GM18511 (cell line): ENCODE measurements around the gene SLC25A21.
"Not testable (repeated sequence)": the region's sequence is repeated elsewhere in the genome, so short reads cannot be mapped to it uniquely, and the experiment has no call there.

Experiments
- ATAC-seq: cut with Tn5 transposase; IDR thresholded peaks from one replicate; pipeline ENCODE4 v1.9.1; 2021; ENCODE audit warnings: mild to moderate bottlenecking, moderate library complexity; ENCODE audit not compliant: unreplicated experiment

SLC25A21 gene

GRCh38 chr14:36726128-36726527 lies 446.3 kb downstream of the SLC25A21 start:
- no peak for ATAC-seq

- ATAC-seq, result no peak
These were observed 448.2 kb downstream of the SLC25A21 start for GRCh38 chr14:36724162-36724561.

- ATAC-seq, result no peak
These were observed 448.9 kb downstream of the SLC25A21 start for GRCh38 chr14:36723530-36723929.

- ATAC-seq, result no peak
These were observed 450.5 kb downstream of the SLC25A21 start for GRCh38 chr14:36721877-36722276.

- ATAC-seq, result no peak
These were observed 451.7 kb downstream of the SLC25A21 start for GRCh38 chr14:36720657-36721056.

GRCh38 chr14:36719823-36720222 lies 452.6 kb downstream of the SLC25A21 start:
- no peak for ATAC-seq

- no peak for ATAC-seq
These were observed 454.2 kb downstream of the SLC25A21 start for GRCh38 chr14:36718216-36718615.

GRCh38 chr14:36717363-36717762 lies 455.0 kb downstream of the SLC25A21 start:
- ATAC-seq, result no peak

- no peak for ATAC-seq
These were observed 455.7 kb downstream of the SLC25A21 start for GRCh38 chr14:36716614-36717184.

- ATAC-seq, result no peak
These were observed 458.3 kb downstream of the SLC25A21 start for GRCh38 chr14:36713960-36714703.

- ATAC-seq, result no peak
These were observed 464.8 kb downstream of the SLC25A21 start for GRCh38 chr14:36707570-36707969.

GRCh38 chr14:36702474-36702873 lies 469.9 kb downstream of the SLC25A21 start:
- ATAC-seq, result no peak

- ATAC-seq, result no peak
These were observed 471.3 kb downstream of the SLC25A21 start for GRCh38 chr14:36701132-36701531.

GRCh38 chr14:36700651-36701050 lies 471.8 kb downstream of the SLC25A21 start:
- no peak for ATAC-seq

GRCh38 chr14:36699420-36699819 lies 473.0 kb downstream of the SLC25A21 start:
- ATAC-seq, result not testable (repeated sequence)

- no peak for ATAC-seq
These were observed 481.9 kb downstream of the SLC25A21 start for GRCh38 chr14:36690311-36691040.

GRCh38 chr14:36684946-36685345 lies 487.5 kb downstream of the SLC25A21 start:
- ATAC-seq, result no peak

- ATAC-seq, result no peak
These were observed 489.2 kb downstream of the SLC25A21 start for GRCh38 chr14:36683083-36683724.

GRCh38 chr14:36682338-36682737 lies 490.1 kb downstream of the SLC25A21 start:
- no peak for ATAC-seq

- no peak for ATAC-seq
These were observed 496.2 kb downstream of the SLC25A21 start for GRCh38 chr14:36676236-36676635.

- no peak for ATAC-seq
These were observed 496.8 kb downstream of the SLC25A21 start for GRCh38 chr14:36675581-36675980.
